ENCODE results near the gene PROM1. TPM values are rescaled to one million over a fixed set of nuclear protein-coding genes. Genes with fewer than 3 reads are reported as not detected.

The PROM1 gene
- total and polyA plus RNA-seq, 11 donors, result 1.5 to 30.5 (median 6.0) TPM

DNA sequence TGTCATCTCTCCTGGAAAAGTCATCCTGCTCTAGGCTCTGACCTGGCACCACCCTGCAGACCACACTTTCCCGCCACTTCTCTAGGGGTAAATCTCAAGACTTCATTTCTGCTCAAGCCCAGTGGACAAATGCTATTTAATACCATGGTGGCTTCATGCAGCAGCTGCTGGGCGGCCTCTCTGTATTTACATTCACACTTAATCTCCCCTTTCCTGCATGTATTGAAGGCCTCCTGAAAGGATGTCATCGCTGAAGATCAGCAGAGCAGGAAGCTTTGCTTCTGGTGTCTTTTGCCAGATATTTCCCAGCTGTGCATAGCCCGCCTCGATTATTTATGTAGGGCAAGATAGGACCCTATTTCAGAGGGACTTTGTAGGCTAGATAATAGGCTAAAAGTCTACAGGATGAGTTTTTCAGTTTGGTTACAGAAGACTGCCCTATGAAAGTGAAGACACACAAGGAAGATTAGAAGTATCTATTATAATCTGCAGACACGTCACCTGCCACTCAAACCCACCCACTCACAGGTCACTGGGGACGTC, 17.2 kb downstream of the PROM1 start:
- DNase-seq (no peak), ATAC-seq (no peak)
- Histone ChIP-seq H3K4me3 (no peak overlapping the region), H3K9me3 (no peaks in the 10 kb centered on the region), H3K27ac (no peak overlapping the region), H3K36me3 (no peaks in the 10 kb centered on the region), H3K27me3 (no peaks in the 10 kb centered on the region), H3K4me1 (no peaks in the 10 kb centered on the region)
- TF ChIP-seq, protein P1, sequence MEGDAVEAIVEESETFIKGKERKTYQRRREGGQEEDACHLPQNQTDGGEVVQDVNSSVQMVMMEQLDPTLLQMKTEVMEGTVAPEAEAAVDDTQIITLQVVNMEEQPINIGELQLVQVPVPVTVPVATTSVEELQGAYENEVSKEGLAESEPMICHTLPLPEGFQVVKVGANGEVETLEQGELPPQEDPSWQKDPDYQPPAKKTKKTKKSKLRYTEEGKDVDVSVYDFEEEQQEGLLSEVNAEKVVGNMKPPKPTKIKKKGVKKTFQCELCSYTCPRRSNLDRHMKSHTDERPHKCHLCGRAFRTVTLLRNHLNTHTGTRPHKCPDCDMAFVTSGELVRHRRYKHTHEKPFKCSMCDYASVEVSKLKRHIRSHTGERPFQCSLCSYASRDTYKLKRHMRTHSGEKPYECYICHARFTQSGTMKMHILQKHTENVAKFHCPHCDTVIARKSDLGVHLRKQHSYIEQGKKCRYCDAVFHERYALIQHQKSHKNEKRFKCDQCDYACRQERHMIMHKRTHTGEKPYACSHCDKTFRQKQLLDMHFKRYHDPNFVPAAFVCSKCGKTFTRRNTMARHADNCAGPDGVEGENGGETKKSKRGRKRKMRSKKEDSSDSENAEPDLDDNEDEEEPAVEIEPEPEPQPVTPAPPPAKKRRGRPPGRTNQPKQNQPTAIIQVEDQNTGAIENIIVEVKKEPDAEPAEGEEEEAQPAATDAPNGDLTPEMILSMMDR (IDR thresholded peaks at IDR 0.05), result no peak
- no peak for TF ChIP-seq POLR2A (IDR thresholded peaks at IDR 0.05)
- WGBS, 4 donors, result 69 to 79% (median 71%) methylated on average over 7 of the region's 7 CpGs
- intact Hi-C loops (cut with DNase I), result no loop called here

DNA sequence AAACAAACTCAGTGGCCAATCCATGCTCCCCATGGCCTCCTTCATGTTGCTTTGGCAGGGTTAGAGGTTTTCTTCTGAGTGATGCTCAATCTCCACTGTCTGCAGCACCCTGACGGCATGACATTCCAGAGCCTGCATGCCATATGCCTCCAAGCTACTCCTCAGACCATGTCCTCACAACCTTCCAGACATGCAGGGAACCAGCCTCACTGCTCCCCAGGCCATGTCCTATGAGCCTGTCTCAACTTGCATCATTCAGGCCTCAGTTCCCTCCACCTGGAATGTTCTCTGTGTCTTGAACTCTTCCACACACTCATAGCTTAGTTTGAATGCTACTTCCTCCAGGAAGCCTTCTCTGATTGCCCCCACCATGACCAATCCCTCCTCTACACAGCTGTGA, 18.8 kb downstream of the PROM1 start:
- Histone ChIP-seq H3K9me3 (no peaks in the 10 kb centered on the region), H3K36me3 (no peaks in the 10 kb centered on the region), H3K4me1 (no peaks in the 10 kb centered on the region), H3K27ac (no peak overlapping the region), H3K4me3 (no peak overlapping the region), H3K27me3 (no peaks in the 10 kb centered on the region)
- 82 to 100% (median 97%) methylated on average over 1 of the region's 1 CpG for WGBS, 4 donors
- intact Hi-C loops (cut with DNase I), result no loop called here
- ATAC-seq, result no peak
- DNase-seq, result no peak
- TF ChIP-seq, protein P1 (IDR thresholded peaks at IDR 0.05), result no peak
- no peak for TF ChIP-seq POLR2A (IDR thresholded peaks at IDR 0.05)

DNA sequence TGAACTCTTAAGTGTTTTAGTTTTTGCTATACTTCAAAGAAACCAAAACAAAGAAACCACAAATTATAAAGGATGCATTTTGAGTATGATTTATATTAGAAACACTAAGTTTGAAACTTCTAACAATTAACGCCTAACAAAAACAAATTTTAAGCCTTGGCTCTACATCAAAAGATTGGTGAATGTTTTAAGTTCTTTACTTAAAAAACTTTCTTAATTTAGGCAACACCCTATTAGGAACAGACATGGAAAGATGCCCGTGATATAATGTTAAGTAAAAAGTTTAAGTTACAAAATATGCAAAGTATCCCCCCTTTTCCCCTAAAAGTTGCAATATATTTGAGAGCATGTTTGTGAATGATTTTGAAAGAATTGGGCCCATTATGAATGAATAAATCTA, 21.2 kb downstream of the PROM1 start:
- intact Hi-C loops (cut with DNase I), result no loop called here
- H3K4me3 ChIP-seq, result no peak overlapping the region
- TF ChIP-seq, protein P1 (IDR thresholded peaks at IDR 0.05), result no peak
- no peak for TF ChIP-seq POLR2A (IDR thresholded peaks at IDR 0.05)
- no peaks in the 10 kb centered on the region for H3K36me3 ChIP-seq
- peaks cover 0 to 2% (median 0%) of the 10 kb centered on the region in 12 donors for H3K4me1 ChIP-seq
- H3K27me3 ChIP-seq, result no peaks in the 10 kb centered on the region
- DNase-seq (no peak), ATAC-seq (no peak)
- 93 to 96% (median 94%) methylated on average over 2 of the region's 2 CpGs for WGBS, 4 donors
- H3K27ac ChIP-seq, result no peak overlapping the region
- no peaks in the 10 kb centered on the region for H3K9me3 ChIP-seq

DNA sequence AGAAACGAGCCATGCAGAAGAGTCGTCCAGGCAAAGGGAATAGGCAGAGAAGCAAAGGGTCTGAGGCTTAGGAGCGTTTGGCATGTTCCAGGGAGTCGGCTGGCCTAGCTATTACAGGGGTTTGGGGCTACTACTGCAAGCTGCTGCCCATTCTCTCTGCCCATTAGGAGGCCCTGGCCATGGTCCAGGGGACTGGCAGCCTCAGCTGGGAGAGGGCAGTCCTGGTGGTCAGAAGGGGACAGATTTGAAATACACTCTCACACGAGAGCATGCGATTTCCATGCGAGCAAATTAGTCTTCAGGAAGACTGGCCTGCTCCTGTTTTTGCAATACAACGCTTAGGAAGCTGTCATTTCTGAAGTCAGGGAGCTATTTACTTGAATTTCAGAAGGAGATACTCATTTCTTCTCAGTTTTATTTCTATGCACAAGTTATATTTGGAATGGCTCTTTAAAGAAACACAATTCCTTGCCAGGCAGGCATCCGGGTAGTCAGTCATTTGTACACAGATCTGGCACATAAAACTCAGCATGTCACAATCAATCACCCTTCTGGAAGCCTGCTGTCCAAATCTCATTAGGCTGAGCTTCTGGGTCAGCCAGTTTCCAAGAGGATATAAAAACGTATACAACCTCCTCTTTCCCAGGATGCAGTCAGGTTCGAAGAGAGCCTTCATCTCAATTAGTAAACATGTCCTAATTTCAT, 27.0 kb downstream of the PROM1 start:
- peak overlapping the region in 4 of 12 donors; percentile 32 to 47 (median 42) for H3K27ac ChIP-seq
- H3K27me3 ChIP-seq, result no peaks in the 10 kb centered on the region
- peaks cover 0 to 25% (median 17%) of the 10 kb centered on the region in 12 donors for H3K4me1 ChIP-seq
- WGBS, 4 donors, result 37 to 49% (median 44%) methylated on average over 11 of the region's 11 CpGs
- DNase-seq, result peak in 1 of 5 donors; percentile 38
- intact Hi-C loops (cut with DNase I), result loop anchor here in 1 of 10 donors (10.0 kb wide), 1 partner anchor 108 kb away; no protein-coding TSS in a partner anchor
- no peak overlapping the region for H3K4me3 ChIP-seq
- H3K36me3 ChIP-seq, result no peaks in the 10 kb centered on the region
- ATAC-seq, result peak; percentile 36 to 66 (median 44)
- TF ChIP-seq POLR2A (IDR thresholded peaks at IDR 0.05), result no peak
- TF ChIP-seq, protein P1 (IDR thresholded peaks at IDR 0.05), result no peak
- H3K9me3 ChIP-seq, result no peaks in the 10 kb centered on the region

All from heart left ventricle (tissue), 16 donors.